NK-92 treated with Interleukin-12 subunit alpha and Interleukin-12 subunit beta, amount 100 ng/mL, for 24 hours (cell line): ENCODE measurements around the gene INPP5A.
"Not testable (repeated sequence)": the region's sequence is repeated elsewhere in the genome, so short reads cannot be mapped to it uniquely, and the experiment has no call there.

Source experiments
- DNase-seq: peaks from one replicate; lab custom pipeline; 2025; lab: John Stamatoyannopoulos, UW

INPP5A gene

GRCh38 chr10:132677473-132678227 lies 140.1 kb downstream of the INPP5A start:
- DNase-seq, result no peak

GRCh38 chr10:132678436-132679216 lies 141.0 kb downstream of the INPP5A start:
- DNase-seq, result no peak

GRCh38 chr10:132679217-132679595 lies 141.6 kb downstream of the INPP5A start:
- DNase-seq, result no peak

- DNase-seq, result no peak
Observed at GRCh38 chr10:132679640-132680039, 142.1 kb downstream of the INPP5A start.

GRCh38 chr10:132680741-132681140 lies 143.2 kb downstream of the INPP5A start:
- DNase-seq, result not testable (repeated sequence)

GRCh38 chr10:132681858-132682755 lies 144.5 kb downstream of the INPP5A start:
- DNase-seq, result no peak

DNA sequence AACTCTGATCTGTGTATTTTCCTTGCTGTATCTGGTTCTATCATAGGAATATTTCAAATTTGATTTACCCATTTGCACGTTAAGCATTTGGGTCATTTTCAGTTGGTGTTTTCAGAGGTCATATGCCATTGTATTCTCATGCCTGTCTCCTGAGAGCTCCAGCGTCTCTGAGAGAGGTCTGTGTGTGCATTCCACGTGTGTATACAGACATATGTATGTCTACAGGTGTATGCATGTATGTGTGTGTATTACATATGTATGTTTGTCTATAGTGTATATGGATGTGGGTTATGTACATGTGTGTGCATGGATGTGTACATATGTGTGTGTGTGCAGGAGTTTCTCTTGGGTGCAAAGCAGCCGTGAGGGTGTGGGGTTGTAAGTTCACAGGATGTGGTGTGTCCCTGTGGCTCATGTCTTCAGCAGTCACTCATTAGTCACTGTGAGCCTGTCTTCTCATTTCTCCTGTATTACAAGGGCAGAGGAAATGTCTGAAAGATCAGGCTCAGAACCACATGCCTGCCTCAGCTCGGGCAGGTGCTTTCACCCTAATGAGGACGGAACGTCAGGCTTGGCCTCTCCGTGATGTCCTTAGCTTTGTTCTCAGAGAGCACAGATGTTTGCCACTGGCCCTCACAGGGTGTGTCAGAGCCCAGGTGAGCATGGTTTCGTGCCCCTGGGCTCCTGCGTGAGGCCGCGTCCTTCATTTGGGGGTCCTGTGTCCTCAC lies 146.7 kb downstream of the INPP5A start:
- peak; percentile 61 for DNase-seq

DNA sequence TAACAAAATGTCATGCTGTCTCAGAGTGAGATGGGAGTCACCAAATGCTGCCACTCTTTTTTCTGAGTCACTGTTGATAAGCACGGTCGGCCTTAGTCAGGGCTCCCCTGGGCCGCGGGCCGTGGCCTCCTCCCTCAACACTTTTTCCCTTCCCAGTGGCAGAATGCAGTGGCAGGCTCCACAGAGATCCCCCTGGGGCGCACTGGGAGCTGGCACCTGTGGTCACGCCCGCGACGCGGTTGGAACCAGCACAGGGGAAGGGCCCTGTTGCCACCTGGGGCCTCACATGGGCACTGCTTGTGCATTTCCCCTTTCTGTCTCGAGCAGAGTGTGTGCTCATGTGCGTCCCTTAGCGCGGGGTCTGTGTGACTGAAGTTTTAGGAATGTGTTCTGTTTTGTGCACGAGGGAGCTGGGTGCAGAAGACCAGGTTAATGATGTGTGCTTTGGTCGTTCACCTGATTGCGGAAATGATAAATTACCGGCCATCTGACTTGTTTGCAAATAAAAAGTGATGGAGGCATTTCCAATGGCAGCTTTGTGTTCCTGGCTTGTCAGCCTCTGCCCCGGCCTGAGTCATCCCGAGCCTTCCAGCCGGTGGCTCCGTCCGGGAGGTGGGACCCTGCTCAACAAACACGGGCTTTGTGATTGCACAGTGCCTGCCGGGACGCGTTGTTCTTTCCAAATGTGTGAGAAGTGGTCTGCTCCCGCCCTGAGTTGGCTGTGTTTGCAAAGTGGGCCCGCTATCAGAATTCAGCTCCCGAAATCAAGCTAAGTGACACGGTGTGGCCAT lies 147.7 kb downstream of the INPP5A start:
- DNase-seq, result no peak

DNA sequence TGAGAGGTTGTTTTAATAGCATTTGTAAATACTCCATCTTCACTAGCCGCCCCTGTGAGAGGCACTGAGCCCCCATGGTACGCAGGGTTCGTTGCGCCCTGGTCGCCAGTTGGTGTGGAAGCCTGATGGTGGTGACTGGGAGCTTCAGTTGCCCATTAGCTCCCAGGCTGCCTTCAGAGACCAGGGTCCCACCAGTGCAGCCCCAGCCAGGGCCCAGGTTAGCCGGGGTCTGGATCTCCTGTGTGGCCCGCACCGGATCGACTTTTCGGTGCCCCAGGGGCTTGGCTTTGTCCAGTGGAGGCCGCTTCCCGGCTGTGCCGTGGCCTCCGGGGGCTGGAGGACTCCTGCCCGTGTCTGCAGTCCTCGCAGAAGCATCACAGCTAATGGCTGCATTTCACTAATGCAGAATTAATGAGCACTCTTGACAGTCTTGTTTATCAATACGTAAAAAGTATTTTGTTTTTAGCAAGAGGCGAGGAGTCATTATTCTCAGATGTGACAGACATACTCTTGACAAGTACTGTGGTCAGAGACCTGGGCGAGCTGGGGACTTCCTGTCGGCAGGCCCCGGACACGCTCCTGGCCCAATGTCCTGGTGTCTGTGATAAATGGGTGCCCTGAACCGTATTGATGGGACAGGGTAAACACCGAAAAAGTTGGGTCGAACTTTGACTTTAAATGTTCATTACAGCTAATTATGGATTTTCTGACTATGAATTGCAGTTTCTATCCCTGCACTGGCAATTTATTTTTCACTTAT lies 148.5 kb downstream of the INPP5A start:
- no peak for DNase-seq

- no peak for DNase-seq
Observed at GRCh38 chr10:132687181-132687892, 149.8 kb downstream of the INPP5A start.

GRCh38 chr10:132687893-132688579 lies 150.4 kb downstream of the INPP5A start:
- no peak for DNase-seq

- DNase-seq, result no peak
Observed at GRCh38 chr10:132688580-132689420, 151.2 kb downstream of the INPP5A start.

- DNase-seq, result no peak
Observed at GRCh38 chr10:132689721-132690360, 152.3 kb downstream of the INPP5A start.

DNA sequence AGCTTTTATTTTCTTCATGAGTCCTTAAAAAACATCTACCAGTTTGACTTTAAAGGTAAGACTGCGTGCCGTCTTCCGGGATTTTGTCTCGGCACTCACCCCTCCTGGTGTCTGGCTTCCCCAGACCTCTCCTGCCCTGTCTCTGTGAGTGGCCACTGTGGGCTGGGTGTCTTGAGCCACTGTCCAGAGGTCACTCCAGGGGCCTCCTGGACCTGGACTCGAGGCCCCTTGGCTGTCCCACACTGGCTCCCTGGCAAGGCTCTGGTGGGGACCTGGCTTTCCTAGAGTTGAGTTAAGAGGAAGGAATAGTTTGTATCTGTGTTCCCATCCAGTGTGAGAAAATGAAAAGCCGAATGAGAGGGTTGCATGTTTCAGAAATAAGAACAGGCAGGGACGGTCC lies 152.8 kb downstream of the INPP5A start:
- no peak for DNase-seq

DNA sequence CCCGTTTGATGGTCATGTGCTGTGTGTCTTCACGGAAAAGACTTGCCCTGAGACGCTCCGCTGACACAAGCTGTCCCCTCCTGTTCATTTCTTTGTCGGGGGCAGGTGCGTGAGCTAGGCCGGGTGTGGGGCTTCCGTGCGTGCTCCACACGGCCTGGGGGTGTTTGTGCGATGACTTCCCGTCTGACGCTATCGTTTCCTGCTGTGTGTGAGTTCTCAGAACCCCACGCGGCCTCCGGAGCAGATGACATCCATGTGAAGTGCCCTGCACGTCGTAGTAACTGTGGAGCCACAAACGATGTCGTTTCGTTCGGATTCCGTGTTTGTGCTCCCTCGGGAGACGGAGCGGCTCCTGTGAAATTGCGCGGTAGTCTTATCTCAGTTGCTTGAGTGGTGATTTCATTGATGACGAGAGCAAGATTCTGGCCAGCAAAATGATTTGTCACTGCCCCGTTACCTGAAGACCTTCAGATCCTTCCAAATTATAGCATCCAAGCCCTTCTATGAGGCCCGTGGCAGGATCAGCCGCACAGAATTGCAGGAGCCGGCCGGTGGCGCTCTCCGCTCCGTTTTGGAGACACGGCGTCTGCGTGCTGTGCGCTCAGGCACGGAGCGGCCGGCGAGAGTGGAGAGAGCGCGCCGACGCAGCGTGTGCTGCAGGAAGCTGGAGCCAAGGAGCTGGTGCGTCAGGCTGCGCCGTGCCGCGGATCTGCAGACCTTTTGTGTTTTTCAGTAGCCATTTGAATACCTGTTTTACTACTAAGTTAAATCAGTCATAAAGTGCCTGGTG lies 153.4 kb downstream of the INPP5A start:
- no peak for DNase-seq

- no peak for DNase-seq
Observed at GRCh38 chr10:132691711-132692153, 154.1 kb downstream of the INPP5A start.

- no peak for DNase-seq
Observed at GRCh38 chr10:132692311-132692710, 154.7 kb downstream of the INPP5A start.
